ENCODE measurements around the gene PTP4A2. TPM values are rescaled to one million over a fixed set of nuclear protein-coding genes. Genes with fewer than 3 reads are reported as not detected.

The PTP4A2 gene
- total RNA-seq, 1 donor from 2014 or later: 162 TPM

- Mint-ChIP-seq H3K4me3 (ENCODE audit: unreplicated experiment) (no peak overlapping the region), H3K36me3 (ENCODE audit: low read depth, unreplicated experiment) (no peaks in the 10 kb centered on the region), H3K27me3 (ENCODE audit: unreplicated experiment) (no peaks in the 10 kb centered on the region), H3K4me1 (ENCODE audit: unreplicated experiment) (no peaks in the 10 kb centered on the region), H3K27ac (ENCODE audit: unreplicated experiment) (no peak overlapping the region), H3K9me3 (ENCODE audit: unreplicated experiment) (no peaks in the 10 kb centered on the region)
- TF ChIP-seq, protein P1, sequence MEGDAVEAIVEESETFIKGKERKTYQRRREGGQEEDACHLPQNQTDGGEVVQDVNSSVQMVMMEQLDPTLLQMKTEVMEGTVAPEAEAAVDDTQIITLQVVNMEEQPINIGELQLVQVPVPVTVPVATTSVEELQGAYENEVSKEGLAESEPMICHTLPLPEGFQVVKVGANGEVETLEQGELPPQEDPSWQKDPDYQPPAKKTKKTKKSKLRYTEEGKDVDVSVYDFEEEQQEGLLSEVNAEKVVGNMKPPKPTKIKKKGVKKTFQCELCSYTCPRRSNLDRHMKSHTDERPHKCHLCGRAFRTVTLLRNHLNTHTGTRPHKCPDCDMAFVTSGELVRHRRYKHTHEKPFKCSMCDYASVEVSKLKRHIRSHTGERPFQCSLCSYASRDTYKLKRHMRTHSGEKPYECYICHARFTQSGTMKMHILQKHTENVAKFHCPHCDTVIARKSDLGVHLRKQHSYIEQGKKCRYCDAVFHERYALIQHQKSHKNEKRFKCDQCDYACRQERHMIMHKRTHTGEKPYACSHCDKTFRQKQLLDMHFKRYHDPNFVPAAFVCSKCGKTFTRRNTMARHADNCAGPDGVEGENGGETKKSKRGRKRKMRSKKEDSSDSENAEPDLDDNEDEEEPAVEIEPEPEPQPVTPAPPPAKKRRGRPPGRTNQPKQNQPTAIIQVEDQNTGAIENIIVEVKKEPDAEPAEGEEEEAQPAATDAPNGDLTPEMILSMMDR (IDR thresholded peaks at IDR 0.05; ENCODE audit: unreplicated experiment): no peak
- DNase-seq (ENCODE audit: low spot score): no peak
Measured at GRCh38 chr1:31879981-31880608, 58.1 kb downstream of the PTP4A2 start.

DNA sequence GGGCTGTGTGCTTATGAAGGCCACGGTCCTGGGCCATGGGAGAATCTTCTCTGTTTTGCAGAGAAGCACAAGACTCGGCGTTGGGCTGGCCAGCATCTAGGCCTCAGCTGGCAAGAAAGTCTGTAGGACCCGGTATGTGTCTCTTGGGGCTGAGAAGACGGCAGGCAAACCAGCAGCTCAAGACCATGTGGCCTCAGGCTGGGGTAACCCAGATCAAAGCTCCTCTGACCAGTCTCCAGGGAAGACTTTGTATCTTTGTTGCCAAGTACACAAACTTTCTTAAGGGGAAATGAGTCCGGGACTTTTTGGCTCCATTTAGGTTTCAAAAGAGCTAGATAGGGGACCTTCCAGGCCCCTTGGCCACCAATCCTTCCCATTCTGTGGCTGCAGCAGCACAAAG is 60.1 kb downstream of the PTP4A2 start:
- Mint-ChIP-seq H3K4me3 (ENCODE audit: unreplicated experiment) (no peak overlapping the region), H3K27me3 (ENCODE audit: unreplicated experiment) (no peaks in the 10 kb centered on the region), H3K27ac (ENCODE audit: unreplicated experiment) (no peak overlapping the region), H3K36me3 (ENCODE audit: low read depth, unreplicated experiment) (no peaks in the 10 kb centered on the region), H3K9me3 (ENCODE audit: unreplicated experiment) (no peaks in the 10 kb centered on the region), H3K4me1 (ENCODE audit: unreplicated experiment) (peaks cover under 1% of the 10 kb centered on the region)
- TF ChIP-seq, protein P1 (IDR thresholded peaks at IDR 0.05; ENCODE audit: unreplicated experiment): no peak
- no peak for DNase-seq (ENCODE audit: low spot score)

DNA sequence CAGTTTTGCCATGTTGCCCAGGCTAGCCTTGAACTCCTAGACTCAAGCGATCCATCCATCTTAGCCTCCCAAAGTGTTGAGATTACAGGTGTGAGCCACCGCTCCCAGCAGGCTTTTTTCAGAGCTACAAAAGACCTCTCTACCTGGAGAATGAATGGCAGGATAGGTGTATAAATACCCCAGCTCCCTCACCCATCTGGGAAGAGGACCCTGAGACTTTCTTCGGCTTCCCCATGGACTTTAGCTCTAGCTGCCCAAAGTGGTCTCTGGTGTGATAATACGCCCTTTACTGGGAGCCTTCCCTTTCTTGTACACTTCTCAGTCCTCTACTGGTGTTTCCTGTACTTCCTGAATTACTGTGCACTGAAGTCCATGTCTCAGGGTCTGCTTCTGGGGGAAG is 60.6 kb downstream of the PTP4A2 start:
- no peaks in the 10 kb centered on the region for H3K9me3 Mint-ChIP-seq (ENCODE audit: unreplicated experiment)
- peaks cover 4% of the 10 kb centered on the region for H3K4me1 Mint-ChIP-seq (ENCODE audit: unreplicated experiment)
- H3K27ac Mint-ChIP-seq (ENCODE audit: unreplicated experiment): no peak overlapping the region
- DNase-seq (ENCODE audit: low spot score): no peak
- H3K27me3 Mint-ChIP-seq (ENCODE audit: unreplicated experiment): peaks cover 1% of the 10 kb centered on the region
- no peak overlapping the region for H3K4me3 Mint-ChIP-seq (ENCODE audit: unreplicated experiment)
- H3K36me3 Mint-ChIP-seq (ENCODE audit: low read depth, unreplicated experiment): no peaks in the 10 kb centered on the region
- TF ChIP-seq, protein P1 (IDR thresholded peaks at IDR 0.05; ENCODE audit: unreplicated experiment): no peak

DNA sequence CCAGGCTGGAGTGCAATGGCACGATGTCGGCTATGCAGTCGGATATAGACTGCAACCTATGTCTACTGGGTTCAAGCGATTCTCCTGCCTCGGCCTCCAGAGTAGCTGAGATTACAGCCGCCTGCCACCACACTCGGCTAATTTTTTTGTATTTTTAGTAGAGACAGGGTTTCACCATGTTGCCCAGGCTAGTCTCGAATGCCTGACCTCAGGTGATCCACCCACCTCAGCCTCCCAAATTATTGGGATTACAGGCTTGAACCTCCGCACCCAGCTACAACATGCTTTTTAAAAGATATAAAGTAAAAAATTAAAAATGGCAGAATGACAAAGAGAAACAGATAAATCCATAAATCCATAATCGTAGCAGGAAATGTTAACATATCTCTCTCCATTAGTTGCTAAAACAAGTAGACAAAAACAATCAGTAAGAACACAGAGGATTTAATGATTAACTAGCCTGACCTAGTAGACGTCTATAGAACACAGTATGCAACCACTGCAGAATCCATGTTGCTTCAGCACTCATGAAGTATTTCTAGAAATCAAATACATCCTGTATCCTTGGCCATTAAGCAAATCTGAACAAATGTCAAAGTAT is 62.4 kb downstream of the PTP4A2 start:
- peaks cover 3% of the 10 kb centered on the region for H3K27me3 Mint-ChIP-seq (ENCODE audit: unreplicated experiment)
- no peak overlapping the region for H3K27ac Mint-ChIP-seq (ENCODE audit: unreplicated experiment)
- no peak for DNase-seq (ENCODE audit: low spot score)
- TF ChIP-seq, protein P1 (IDR thresholded peaks at IDR 0.05; ENCODE audit: unreplicated experiment): no peak
- peaks cover 7% of the 10 kb centered on the region for H3K4me1 Mint-ChIP-seq (ENCODE audit: unreplicated experiment)
- H3K4me3 Mint-ChIP-seq (ENCODE audit: unreplicated experiment): no peak overlapping the region
- H3K9me3 Mint-ChIP-seq (ENCODE audit: unreplicated experiment): no peaks in the 10 kb centered on the region
- no peaks in the 10 kb centered on the region for H3K36me3 Mint-ChIP-seq (ENCODE audit: low read depth, unreplicated experiment)

DNA sequence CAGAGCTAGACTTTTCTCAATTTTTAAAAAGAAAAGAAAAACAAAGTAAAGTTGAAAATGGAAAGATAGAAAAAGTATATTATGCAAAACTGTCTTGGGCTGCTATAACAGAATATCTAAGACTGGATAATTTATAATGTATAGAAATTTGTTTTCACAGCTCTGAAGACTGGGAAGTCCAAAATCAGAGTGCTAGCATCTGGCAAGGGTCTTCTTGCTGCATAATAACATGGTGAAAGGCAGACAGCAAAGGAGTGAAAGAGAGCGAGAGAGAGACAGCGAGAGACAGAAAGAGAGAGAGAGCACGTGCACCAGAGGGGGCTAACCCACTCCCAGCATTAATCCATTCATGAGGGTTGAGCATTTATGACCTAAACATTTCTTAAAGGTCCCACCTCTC is 63.2 kb downstream of the PTP4A2 start:
- TF ChIP-seq, protein P1 (IDR thresholded peaks at IDR 0.05; ENCODE audit: unreplicated experiment): no peak
- peaks cover 7% of the 10 kb centered on the region for H3K4me1 Mint-ChIP-seq (ENCODE audit: unreplicated experiment)
- H3K27me3 Mint-ChIP-seq (ENCODE audit: unreplicated experiment): peaks cover 3% of the 10 kb centered on the region
- no peak for DNase-seq (ENCODE audit: low spot score)
- H3K36me3 Mint-ChIP-seq (ENCODE audit: low read depth, unreplicated experiment): no peaks in the 10 kb centered on the region
- H3K9me3 Mint-ChIP-seq (ENCODE audit: unreplicated experiment): no peaks in the 10 kb centered on the region
- H3K4me3 Mint-ChIP-seq (ENCODE audit: unreplicated experiment): no peak overlapping the region
- H3K27ac Mint-ChIP-seq (ENCODE audit: unreplicated experiment): no peak overlapping the region
